Immature natural killer cell (primary cell): ENCODE results near the gene SLC38A8. TPM values are rescaled to one million over a fixed set of nuclear protein-coding genes. Genes with fewer than 3 reads are reported as not detected.

Experiments used
- DNase-seq, 3 donors: peaks; one replicate each; pipeline ENCODE4 v3.0.0; 2022; ENCODE audit warnings: mixed read lengths in 1 of 3
- H3K27ac Mint-ChIP-seq, 6 donors: one replicate each; pipeline ENCODE4 v1.8.0; 2020; ENCODE audit warnings: mixed read lengths in 6 of 6, mild to moderate bottlenecking in 5 of 6, inconsistent platforms in 4 of 6, moderate library complexity in 3 of 6
- H3K27me3 Mint-ChIP-seq, 3 donors: one replicate each; pipeline ENCODE4 v1.8.0; 2020 to 2021; ENCODE audit warnings: low read depth in 3 of 3, mild to moderate bottlenecking in 3 of 3, mixed read lengths in 3 of 3, moderate library complexity in 3 of 3, inconsistent platforms in 1 of 3
- H3K36me3 Mint-ChIP-seq, 3 donors: one replicate each; pipeline ENCODE4 v1.8.0; 2020; ENCODE audit warnings: mixed read lengths in 3 of 3, inconsistent platforms in 2 of 3, mild to moderate bottlenecking in 2 of 3
- H3K4me1 Mint-ChIP-seq, 2 donors: one replicate each; pipeline ENCODE4 v1.8.0; 2020; ENCODE audit warnings: inconsistent platforms in 2 of 2, mild to moderate bottlenecking in 2 of 2, mixed read lengths in 2 of 2, moderate library complexity in 1 of 2
- H3K4me3 Mint-ChIP-seq, 5 donors: one replicate each; pipeline ENCODE4 v1.8.0; 2020; ENCODE audit warnings: mild to moderate bottlenecking in 5 of 5, mixed read lengths in 5 of 5, inconsistent platforms in 3 of 5, moderate library complexity in 3 of 5
- H3K9me3 Mint-ChIP-seq, 6 donors: one replicate each; pipeline ENCODE4 v1.8.0; 2020; ENCODE audit warnings: mild to moderate bottlenecking in 6 of 6, mixed read lengths in 6 of 6, inconsistent platforms in 4 of 6, moderate library complexity in 3 of 6
- polyA plus RNA-seq, 3 donors: library from polyadenylated mRNA; unstranded; fragments of 300-500 nt; fragmentation: Illumina TruSeq; gene quantifications; one replicate each; pipeline ENCODE4 v1.2.3, GENCODE V29; 2021

SLC38A8 gene
- polyA plus RNA-seq, 3 donors from 2014 or later, result not detected

- Mint-ChIP-seq H3K27me3 (peaks cover 4 to 12% (median 10%) of the 10 kb centered on the region in 3 donors), H3K36me3 (no peaks in the 10 kb centered on the region), H3K4me3 (peak overlapping the region in 4 of 5 donors; percentile 30 to 51 (median 33)), H3K4me1 (peaks cover 0 to 3% of the 10 kb centered on the region in 2 donors), H3K27ac (no peak overlapping the region), H3K9me3 (no peaks in the 10 kb centered on the region)
- DNase-seq, result no peak
Observed at GRCh38 chr16:83969771-83970429, 72.7 kb downstream of the SLC38A8 start.

- H3K27me3 Mint-ChIP-seq, result peaks cover 2 to 14% (median 10%) of the 10 kb centered on the region in 3 donors
- H3K4me1 Mint-ChIP-seq, result peaks cover 0 to 3% of the 10 kb centered on the region in 2 donors
- DNase-seq, result no peak
- peak overlapping the region in 2 of 5 donors; percentile 42 to 48 for H3K4me3 Mint-ChIP-seq
- H3K9me3 Mint-ChIP-seq, result no peaks in the 10 kb centered on the region
- no peaks in the 10 kb centered on the region for H3K36me3 Mint-ChIP-seq
- no peak overlapping the region for H3K27ac Mint-ChIP-seq
Observed at GRCh38 chr16:83968891-83969649, 73.5 kb downstream of the SLC38A8 start.

GRCh38 chr16:83968306-83968851 lies 74.2 kb downstream of the SLC38A8 start:
- DNase-seq, result no peak
- H3K4me3 Mint-ChIP-seq, result no peak overlapping the region
- no peaks in the 10 kb centered on the region for H3K9me3 Mint-ChIP-seq
- H3K27ac Mint-ChIP-seq, result no peak overlapping the region
- H3K36me3 Mint-ChIP-seq, result no peaks in the 10 kb centered on the region
- peaks cover 0 to 3% of the 10 kb centered on the region in 2 donors for H3K4me1 Mint-ChIP-seq
- H3K27me3 Mint-ChIP-seq, result peaks cover 0 to 13% (median 9%) of the 10 kb centered on the region in 3 donors

GRCh38 chr16:83967838-83968305 lies 74.7 kb downstream of the SLC38A8 start, which contains the start of gene NECAB2:
Gene NECAB2, plus strand, starts transcription at chr16:83968244. Its CDS starts 405 bp downstream, at chr16:83968649.
- Mint-ChIP-seq H3K27ac (no peak within 1 kb of the TSS), H3K4me1 (peaks cover 0 to 3% of the 10 kb centered on the region in 2 donors), H3K4me3 (peak within 1 kb of the TSS; percentile 64 to 78 (median 69)), H3K36me3 (no peaks in the 10 kb centered on the region), H3K27me3 (peaks cover 0 to 10% (median 6%) of the 10 kb centered on the region in 3 donors), H3K9me3 (no peaks in the 10 kb centered on the region)
- no peak for DNase-seq

- Mint-ChIP-seq H3K4me3 (peak overlapping the region in 1 of 5 donors; percentile 46), H3K27ac (no peak overlapping the region), H3K9me3 (no peaks in the 10 kb centered on the region), H3K4me1 (peaks cover 0 to 3% of the 10 kb centered on the region in 2 donors), H3K27me3 (peaks cover 0 to 10% (median 6%) of the 10 kb centered on the region in 3 donors), H3K36me3 (no peaks in the 10 kb centered on the region)
- no peak for DNase-seq
Observed at GRCh38 chr16:83967091-83967490, 75.5 kb downstream of the SLC38A8 start.

GRCh38 chr16:83966153-83966696 lies 76.4 kb downstream of the SLC38A8 start:
- Mint-ChIP-seq H3K4me3 (no peak overlapping the region), H3K4me1 (peaks cover 0 to 3% of the 10 kb centered on the region in 2 donors), H3K36me3 (no peaks in the 10 kb centered on the region), H3K27ac (no peak overlapping the region), H3K9me3 (no peaks in the 10 kb centered on the region), H3K27me3 (peaks cover 0 to 10% (median 6%) of the 10 kb centered on the region in 3 donors)
- no peak for DNase-seq

- Mint-ChIP-seq H3K4me1 (peaks cover 0 to 3% of the 10 kb centered on the region in 2 donors), H3K36me3 (no peaks in the 10 kb centered on the region), H3K9me3 (no peaks in the 10 kb centered on the region), H3K27me3 (peaks cover 0 to 10% (median 6%) of the 10 kb centered on the region in 3 donors), H3K4me3 (no peak overlapping the region), H3K27ac (no peak overlapping the region)
- DNase-seq, result no peak
Observed at GRCh38 chr16:83965444-83966152, 77.0 kb downstream of the SLC38A8 start.

- Mint-ChIP-seq H3K36me3 (peaks cover 0 to 3% (median 1%) of the 10 kb centered on the region in 3 donors), H3K4me1 (peaks cover 0 to 3% of the 10 kb centered on the region in 2 donors), H3K9me3 (no peaks in the 10 kb centered on the region), H3K4me3 (no peak overlapping the region), H3K27ac (no peak overlapping the region), H3K27me3 (peaks cover 0 to 7% (median 3%) of the 10 kb centered on the region in 3 donors)
- no peak for DNase-seq
Observed at GRCh38 chr16:83964684-83965443, 77.7 kb downstream of the SLC38A8 start.

- Mint-ChIP-seq H3K27me3 (peaks cover 0 to 4% (median 0%) of the 10 kb centered on the region in 3 donors), H3K4me1 (peaks cover 0 to 2% of the 10 kb centered on the region in 2 donors), H3K9me3 (no peaks in the 10 kb centered on the region), H3K27ac (no peak overlapping the region), H3K36me3 (peaks cover 0 to 6% (median 5%) of the 10 kb centered on the region in 3 donors), H3K4me3 (no peak overlapping the region)
- DNase-seq, result no peak
Observed at GRCh38 chr16:83963277-83964119, 79.1 kb downstream of the SLC38A8 start.

GRCh38 chr16:83961591-83961990 lies 81.0 kb downstream of the SLC38A8 start:
- DNase-seq, result no peak
- Mint-ChIP-seq H3K9me3 (no peaks in the 10 kb centered on the region), H3K4me1 (no peaks in the 10 kb centered on the region), H3K27me3 (peaks cover 0 to 3% (median 0%) of the 10 kb centered on the region in 3 donors), H3K27ac (no peak overlapping the region), H3K36me3 (peaks cover 0 to 6% (median 5%) of the 10 kb centered on the region in 3 donors), H3K4me3 (no peak overlapping the region)

- no peaks in the 10 kb centered on the region for H3K4me1 Mint-ChIP-seq
- DNase-seq, result no peak
- peak overlapping the region in 1 of 6 donors; percentile 53 for H3K27ac Mint-ChIP-seq
- H3K9me3 Mint-ChIP-seq, result no peaks in the 10 kb centered on the region
- peaks cover 0 to 6% (median 5%) of the 10 kb centered on the region in 3 donors for H3K36me3 Mint-ChIP-seq
- H3K4me3 Mint-ChIP-seq, result no peak overlapping the region
- peaks cover 0 to 3% (median 0%) of the 10 kb centered on the region in 3 donors for H3K27me3 Mint-ChIP-seq
Observed at GRCh38 chr16:83960521-83961249, 81.9 kb downstream of the SLC38A8 start.
